RWPE1 (cell line): ENCODE measurements around the gene DERA.

Experiments
- CTCF ChIA-PET: fragments of 350-600 bp; sonication (Branson Sonifier 250); formaldehyde crosslinking; extraction: SDS; loops from one replicate; lab custom pipeline; 2021; lab: Yijun Ruan, JAX
- POLR2A ChIA-PET: fragments of 400-600 bp; formaldehyde crosslinking; extraction: SDS; loops from one replicate; lab custom pipeline; 2020; ENCODE audit warnings: antibody characterized with exemption; ENCODE audit not compliant: low non-redundant PET; lab: Yijun Ruan, JAX
- DNase-seq: peaks from one replicate; pipeline ENCODE4 v3.0.0; 2012; ENCODE audit warnings: low spot score
- H3K27ac ChIP-seq: fragments of 450-650 bp; 2 replicates; pipeline ENCODE4 v1.5.1; 2017
- TF ChIP-seq, protein P1 (sequence below): fragments of 450-650 bp; conservative IDR thresholded peaks from 2 replicates; pipeline ENCODE4 v1.5.1; 2017; ENCODE audit warnings: low read depth, mild to moderate bottlenecking

DERA gene

DNA sequence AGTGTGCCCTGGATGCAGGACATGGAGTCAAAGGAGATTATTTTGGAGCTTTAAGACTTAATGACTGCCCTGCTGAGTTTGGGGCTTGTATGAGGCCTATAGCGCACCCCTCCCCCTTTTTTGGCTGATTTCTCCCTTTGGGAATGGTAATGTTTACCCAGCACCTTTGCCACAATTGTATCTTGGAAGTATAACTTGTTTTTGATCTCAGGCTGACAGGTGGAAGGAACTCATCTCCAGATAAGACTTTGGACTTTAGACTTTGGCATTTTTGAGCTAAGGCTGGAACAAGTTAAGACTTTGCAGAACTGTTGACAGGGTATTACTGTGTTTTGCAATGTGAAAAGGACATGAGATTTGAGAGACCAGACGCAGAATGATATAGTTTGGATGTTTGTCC is 110.5 kb downstream of the DERA start:
- H3K27ac ChIP-seq = no peak overlapping the region
- TF ChIP-seq, protein P1, sequence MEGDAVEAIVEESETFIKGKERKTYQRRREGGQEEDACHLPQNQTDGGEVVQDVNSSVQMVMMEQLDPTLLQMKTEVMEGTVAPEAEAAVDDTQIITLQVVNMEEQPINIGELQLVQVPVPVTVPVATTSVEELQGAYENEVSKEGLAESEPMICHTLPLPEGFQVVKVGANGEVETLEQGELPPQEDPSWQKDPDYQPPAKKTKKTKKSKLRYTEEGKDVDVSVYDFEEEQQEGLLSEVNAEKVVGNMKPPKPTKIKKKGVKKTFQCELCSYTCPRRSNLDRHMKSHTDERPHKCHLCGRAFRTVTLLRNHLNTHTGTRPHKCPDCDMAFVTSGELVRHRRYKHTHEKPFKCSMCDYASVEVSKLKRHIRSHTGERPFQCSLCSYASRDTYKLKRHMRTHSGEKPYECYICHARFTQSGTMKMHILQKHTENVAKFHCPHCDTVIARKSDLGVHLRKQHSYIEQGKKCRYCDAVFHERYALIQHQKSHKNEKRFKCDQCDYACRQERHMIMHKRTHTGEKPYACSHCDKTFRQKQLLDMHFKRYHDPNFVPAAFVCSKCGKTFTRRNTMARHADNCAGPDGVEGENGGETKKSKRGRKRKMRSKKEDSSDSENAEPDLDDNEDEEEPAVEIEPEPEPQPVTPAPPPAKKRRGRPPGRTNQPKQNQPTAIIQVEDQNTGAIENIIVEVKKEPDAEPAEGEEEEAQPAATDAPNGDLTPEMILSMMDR = no peak
- POLR2A ChIA-PET = no interaction called here
- no peak for DNase-seq
- CTCF ChIA-PET = interaction anchor here (0.7 kb wide), 1 partner anchor 102 kb away, joined by 4 read pairs; no protein-coding TSS in a partner anchor

DNA sequence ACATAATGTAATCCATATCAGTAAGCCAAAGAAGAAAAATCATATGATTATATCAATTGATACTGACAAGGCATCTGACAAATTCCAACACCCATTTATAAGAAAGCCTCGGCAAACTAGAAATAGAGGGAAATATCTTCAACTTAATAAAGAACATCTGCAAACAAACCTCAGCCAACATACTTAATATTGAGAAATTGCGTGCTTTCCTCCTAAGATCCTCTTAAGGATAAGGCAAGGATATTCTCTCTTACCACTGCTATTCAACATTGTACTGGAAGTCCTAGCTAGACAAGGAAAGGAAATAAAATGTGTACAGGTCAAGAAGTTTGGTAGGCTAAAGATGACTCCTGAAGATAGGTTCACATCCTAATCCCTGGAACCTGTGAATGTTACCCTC is 115.9 kb downstream of the DERA start:
- no peak for DNase-seq
- TF ChIP-seq, protein P1 = no peak
- ChIA-PET POLR2A (no interaction called here), CTCF (no interaction called here)
- H3K27ac ChIP-seq = no peak overlapping the region

DNA sequence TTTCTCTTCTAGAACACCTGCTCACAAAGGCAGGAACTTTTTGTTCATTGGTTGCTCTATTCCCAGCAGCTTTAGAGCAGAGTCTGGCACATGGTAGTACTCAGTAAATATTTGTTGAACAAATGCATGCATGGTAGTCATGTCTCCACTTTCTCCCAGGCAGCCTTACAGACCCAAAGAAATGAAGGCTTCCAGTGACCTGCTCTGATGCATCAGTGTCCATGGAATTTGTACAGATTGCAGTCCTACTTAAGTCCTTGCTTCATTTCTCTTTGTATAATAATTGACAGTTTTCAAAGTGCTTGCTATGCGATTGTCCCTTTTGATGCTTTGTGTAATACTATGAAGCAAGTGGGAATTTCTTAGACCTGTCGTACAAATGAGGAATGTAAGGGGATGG is 119.6 kb downstream of the DERA start:
- ChIA-PET POLR2A (no interaction called here), CTCF (no interaction called here)
- DNase-seq = no peak
- H3K27ac ChIP-seq = no peak overlapping the region
- TF ChIP-seq, protein P1 = no peak

DNA sequence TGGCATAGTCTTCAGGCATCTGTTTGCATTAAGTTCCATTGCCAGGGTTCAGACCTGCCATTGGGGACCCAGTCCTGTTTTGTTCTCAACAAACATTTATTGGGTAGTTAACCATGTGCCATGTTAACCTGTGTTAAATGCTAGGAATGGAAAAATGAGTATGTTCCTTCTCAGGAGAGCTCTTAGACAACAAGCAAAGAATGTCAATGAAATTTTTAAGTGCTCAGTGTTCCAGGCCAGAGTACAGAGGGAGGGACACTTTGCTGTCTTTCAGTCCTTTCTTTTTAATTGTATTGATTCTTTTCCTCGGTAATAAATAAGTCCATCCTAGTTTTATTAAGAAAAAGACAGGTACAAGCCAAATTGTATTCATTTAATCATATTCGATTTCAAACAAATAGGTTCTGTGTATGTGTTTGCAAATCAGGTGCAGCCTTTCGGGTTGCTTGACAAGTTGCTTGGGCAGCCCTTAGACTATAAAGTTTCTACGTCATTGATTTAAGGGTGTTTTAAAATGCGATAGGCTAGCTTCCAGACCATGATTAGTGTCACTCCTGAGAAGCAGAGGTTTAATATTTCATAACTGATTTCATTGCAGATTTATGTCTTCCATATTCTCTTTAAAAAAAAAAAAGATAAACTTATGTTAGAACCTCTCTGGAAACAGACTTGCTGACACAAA is 123.1 kb downstream of the DERA start:
- ChIA-PET POLR2A (no interaction called here), CTCF (interaction anchor here (0.6 to 0.7 kb wide), 2 partner anchors 48 to 71 kb away, joined by 4 to 5 read pairs; no protein-coding TSS in a partner anchor)
- TF ChIP-seq, protein P1 = no peak
- no peak overlapping the region for H3K27ac ChIP-seq
- DNase-seq = no peak

DNA sequence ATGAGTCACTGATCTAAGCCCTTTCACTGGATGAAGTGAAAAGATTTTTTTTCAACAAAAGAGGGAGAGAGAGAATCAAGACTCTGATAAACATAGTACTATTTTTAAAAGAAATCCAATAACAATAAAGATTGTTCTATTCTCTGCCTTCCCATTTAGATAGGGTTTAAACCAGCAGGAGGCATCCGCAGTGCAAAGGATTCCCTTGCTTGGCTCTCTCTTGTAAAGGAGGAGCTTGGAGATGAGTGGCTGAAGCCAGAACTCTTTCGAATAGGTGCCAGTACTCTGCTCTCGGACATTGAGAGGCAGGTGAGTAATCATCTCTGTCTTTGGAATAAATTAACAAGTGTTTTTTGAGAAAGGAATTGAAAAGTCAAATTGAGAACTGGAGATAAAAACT is 124.9 kb downstream of the DERA start:
- ChIA-PET POLR2A (no interaction called here), CTCF (interaction anchor here (0.8 kb wide), 1 partner anchor 15 kb away, joined by 4 read pairs; no protein-coding TSS in a partner anchor)
- TF ChIP-seq, protein P1 = no peak
- DNase-seq = no peak
- H3K27ac ChIP-seq = no peak overlapping the region

DNA sequence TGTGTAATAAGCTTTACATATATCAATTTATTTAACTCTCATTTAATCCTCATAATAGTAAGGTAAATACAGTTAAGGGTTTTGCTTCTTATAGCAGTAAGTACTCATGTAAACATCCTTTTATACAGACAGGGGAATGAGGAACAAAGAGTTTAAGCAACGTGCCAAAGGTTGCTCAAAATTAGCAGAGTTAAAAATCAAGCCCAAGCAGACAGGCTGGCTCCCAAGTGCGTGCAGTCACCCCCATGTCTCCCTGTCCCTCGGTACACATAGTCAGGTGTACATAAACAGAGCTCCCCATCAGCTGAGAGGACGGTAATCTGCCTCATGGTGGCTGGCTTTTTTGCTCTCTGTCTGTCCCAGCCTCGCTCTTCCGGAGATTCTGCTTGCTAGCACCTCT is 126.4 kb downstream of the DERA start:
- no peak for DNase-seq
- CTCF ChIA-PET = no interaction called here
- POLR2A ChIA-PET = no interaction called here
- TF ChIP-seq, protein P1 = no peak
- no peak overlapping the region for H3K27ac ChIP-seq
